GM18867 (cell line): ENCODE measurements around the gene CRIM1.

Experiments used
- ATAC-seq: cut with Tn5 transposase; IDR thresholded peaks from one replicate; pipeline ENCODE4 v1.9.1; 2021; ENCODE audit warnings: mild to moderate bottlenecking, moderate library complexity; ENCODE audit not compliant: unreplicated experiment

CRIM1 gene

GRCh38 chr2:36395866-36396265 is 40.3 kb downstream of the CRIM1 start:
- no peak for ATAC-seq

GRCh38 chr2:36396878-36397539 is 41.4 kb downstream of the CRIM1 start:
- no peak for ATAC-seq

GRCh38 chr2:36397728-36398413 is 42.3 kb downstream of the CRIM1 start:
- no peak for ATAC-seq

- no peak for ATAC-seq
Measured at GRCh38 chr2:36399050-36399449, 43.5 kb downstream of the CRIM1 start.

GRCh38 chr2:36403675-36404230 is 48.2 kb downstream of the CRIM1 start:
- no peak for ATAC-seq

- no peak for ATAC-seq
Measured at GRCh38 chr2:36404318-36404717, 48.7 kb downstream of the CRIM1 start.

GRCh38 chr2:36404754-36405153 is 49.2 kb downstream of the CRIM1 start:
- peak; percentile 43 for ATAC-seq

- ATAC-seq, result no peak
Measured at GRCh38 chr2:36405183-36405582, 49.6 kb downstream of the CRIM1 start.

- ATAC-seq, result no peak
Measured at GRCh38 chr2:36406296-36406695, 50.7 kb downstream of the CRIM1 start.

GRCh38 chr2:36407413-36407812 is 51.8 kb downstream of the CRIM1 start:
- ATAC-seq, result no peak

GRCh38 chr2:36408198-36408703 is 52.7 kb downstream of the CRIM1 start:
- ATAC-seq, result no peak

- ATAC-seq, result no peak
Measured at GRCh38 chr2:36409335-36409734, 53.8 kb downstream of the CRIM1 start.

- ATAC-seq, result no peak
Measured at GRCh38 chr2:36409935-36410334, 54.4 kb downstream of the CRIM1 start.

- no peak for ATAC-seq
Measured at GRCh38 chr2:36410681-36411080, 55.1 kb downstream of the CRIM1 start.

GRCh38 chr2:36411962-36412444 is 56.4 kb downstream of the CRIM1 start:
- ATAC-seq, result no peak

GRCh38 chr2:36413218-36413617 is 57.6 kb downstream of the CRIM1 start:
- ATAC-seq, result no peak

- ATAC-seq, result no peak
Measured at GRCh38 chr2:36414307-36414706, 58.7 kb downstream of the CRIM1 start.

GRCh38 chr2:36415381-36416022 is 59.9 kb downstream of the CRIM1 start:
- no peak for ATAC-seq

- no peak for ATAC-seq
Measured at GRCh38 chr2:36416370-36417165, 61.0 kb downstream of the CRIM1 start.

GRCh38 chr2:36420569-36421181 is 65.1 kb downstream of the CRIM1 start:
- no peak for ATAC-seq
